OCI-M2 (cell line): ENCODE results near the gene SNX30.
A peak's percentile ranks its signal among the peaks of the same experiment; 100 is the strongest.

Experiments
- DNase-seq: peaks from one replicate; lab custom pipeline; 2025; ENCODE audit not compliant: unreplicated experiment; lab: John Stamatoyannopoulos, UW

Gene SNX30

DNA sequence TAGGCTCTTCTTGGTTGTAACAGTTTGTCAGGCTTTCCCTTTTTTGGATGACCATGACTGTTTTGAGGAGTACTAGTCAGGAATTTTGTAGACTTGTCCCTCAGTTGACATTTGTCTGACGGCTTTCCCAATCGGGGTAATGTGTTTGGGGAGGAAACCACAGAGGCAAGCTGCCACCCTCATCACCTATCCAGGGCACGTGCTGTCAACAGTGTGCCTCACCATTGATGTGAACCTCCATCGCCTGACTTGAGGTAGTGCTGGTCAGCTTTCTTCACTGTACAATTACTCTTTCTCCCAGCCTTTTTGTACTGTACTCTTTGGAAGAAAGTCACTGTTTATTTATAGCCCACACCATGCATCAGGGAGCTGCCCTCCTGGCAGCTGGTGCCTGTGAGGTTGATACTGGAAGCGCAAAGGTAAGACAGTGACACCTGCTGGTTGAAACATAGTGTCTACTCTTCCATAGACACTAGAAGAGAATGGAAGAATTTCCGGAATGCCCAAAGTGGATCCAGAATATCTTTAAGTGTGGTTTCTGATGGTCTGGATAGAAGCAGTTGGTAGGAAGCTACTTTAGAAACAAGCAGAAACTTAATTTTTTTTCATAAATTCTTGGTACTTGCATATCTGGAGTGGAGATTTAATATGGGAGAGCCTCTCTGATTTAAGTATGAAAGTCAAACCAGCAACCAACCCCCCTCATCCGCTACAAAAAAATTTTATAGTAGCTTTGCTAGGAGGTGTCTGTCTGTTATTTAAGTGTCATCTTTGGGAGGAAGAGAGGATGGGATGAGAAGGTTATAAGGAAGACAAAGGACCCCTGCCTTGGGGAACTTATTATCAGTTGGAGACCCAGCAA lies 69.3 kb downstream of the SNX30 start:
- no peak for DNase-seq

DNA sequence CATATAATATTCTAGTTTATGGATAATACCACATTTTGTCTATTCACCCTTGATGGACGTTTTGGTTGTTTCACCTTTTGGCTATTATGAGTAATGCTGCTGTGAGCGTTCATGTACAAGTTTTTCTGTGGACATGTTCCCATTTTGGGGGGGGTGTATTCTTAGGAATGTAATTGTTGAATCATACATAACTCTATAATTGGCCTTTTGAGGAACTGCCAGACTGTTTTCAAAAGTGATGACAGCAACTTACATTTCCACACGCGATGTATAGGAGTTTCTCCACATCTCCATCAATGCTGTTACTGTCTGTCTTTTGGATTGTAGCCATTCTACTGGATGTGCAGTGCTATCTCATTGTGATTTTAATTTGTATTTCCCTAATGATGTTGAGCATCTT lies 70.3 kb downstream of the SNX30 start:
- no peak for DNase-seq

GRCh38 chr9:112822618-112823017 lies 72.1 kb downstream of the SNX30 start:
- no peak for DNase-seq

- DNase-seq: no peak
Measured at GRCh38 chr9:112823257-112823656, 72.7 kb downstream of the SNX30 start.

- no peak for DNase-seq
Measured at GRCh38 chr9:112831281-112831851, 80.8 kb downstream of the SNX30 start.

DNA sequence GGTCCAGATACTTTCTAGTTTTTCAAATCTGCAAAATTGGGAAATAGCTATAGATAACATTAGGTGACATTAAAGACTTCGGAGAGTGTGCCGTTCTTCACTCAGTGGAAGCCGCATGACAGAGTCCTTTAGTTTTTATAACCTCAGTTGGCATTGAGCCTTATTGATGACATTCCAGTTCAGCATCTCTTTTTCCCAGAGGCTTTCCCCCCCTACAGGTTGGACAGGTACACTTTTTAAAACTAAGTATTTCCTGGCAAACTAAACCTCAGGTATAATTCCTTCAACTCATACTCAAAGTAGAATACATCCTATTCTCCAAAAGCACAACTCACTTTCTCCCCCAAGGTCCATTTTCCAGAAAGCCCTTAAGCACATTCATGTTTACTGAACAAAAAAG lies 81.4 kb downstream of the SNX30 start:
- DNase-seq: no peak

DNA sequence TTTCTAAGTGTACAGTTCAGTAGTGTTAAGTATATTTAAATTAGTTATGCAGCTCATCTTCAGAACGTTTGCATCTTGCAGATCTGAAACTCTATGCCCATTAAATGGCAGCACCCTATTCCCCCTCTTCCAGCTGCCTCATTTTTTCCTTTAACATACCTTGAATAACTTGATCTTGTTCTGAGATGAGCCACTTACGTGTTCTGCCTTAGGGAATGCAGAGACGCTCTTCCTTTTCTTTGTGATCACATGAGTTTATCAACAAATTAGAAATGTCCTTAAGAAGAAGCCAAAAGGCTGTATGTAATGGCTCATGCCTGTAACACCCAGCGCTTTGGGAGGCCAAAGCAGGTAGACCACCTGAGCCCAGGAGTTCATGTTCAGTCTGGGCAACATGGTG lies 82.5 kb downstream of the SNX30 start:
- no peak for DNase-seq

DNA sequence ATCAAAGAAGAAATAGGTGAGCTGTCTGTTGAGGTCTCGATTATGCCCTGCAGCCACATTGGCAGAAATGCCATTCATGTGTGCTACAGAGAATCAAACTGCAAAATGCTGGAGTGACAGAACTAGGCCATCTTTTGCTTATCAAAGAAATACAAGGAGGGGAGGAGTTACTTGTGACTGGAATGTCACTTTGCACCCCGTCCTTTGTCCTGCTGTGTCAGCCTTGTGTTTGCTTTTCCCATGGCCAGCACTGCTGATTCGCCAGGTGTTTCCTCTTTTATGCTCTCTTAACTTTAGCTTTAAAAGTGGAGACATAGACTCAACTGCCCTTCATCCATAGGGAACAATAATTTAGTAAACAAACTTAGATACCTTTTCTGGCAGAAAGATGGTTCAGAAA lies 85.8 kb downstream of the SNX30 start:
- no peak for DNase-seq

DNA sequence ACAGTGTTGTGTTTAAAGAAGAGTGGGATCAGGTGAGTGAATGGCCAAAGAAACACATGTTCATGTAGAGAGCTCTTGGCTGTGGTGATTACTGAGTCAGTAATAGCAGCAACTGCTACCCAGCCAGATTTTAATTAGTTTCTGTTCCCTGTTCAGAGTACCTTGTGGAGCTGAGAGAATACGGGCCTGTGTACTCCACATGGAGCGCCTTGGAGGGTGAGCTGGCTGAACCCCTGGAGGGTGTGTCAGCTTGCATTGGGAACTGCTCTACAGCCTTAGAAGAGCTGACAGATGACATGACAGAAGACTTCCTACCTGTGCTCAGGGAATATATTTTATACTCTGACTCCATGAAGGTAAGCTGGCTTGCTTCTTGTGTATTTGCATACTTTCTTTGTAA lies 87.8 kb downstream of the SNX30 start:
- no peak for DNase-seq

- DNase-seq: no peak
Measured at GRCh38 chr9:112839331-112839730, 88.8 kb downstream of the SNX30 start.

- no peak for DNase-seq
Measured at GRCh38 chr9:112841261-112841660, 90.7 kb downstream of the SNX30 start.

- DNase-seq: no peak
Measured at GRCh38 chr9:112842555-112842954, 92.0 kb downstream of the SNX30 start.

DNA sequence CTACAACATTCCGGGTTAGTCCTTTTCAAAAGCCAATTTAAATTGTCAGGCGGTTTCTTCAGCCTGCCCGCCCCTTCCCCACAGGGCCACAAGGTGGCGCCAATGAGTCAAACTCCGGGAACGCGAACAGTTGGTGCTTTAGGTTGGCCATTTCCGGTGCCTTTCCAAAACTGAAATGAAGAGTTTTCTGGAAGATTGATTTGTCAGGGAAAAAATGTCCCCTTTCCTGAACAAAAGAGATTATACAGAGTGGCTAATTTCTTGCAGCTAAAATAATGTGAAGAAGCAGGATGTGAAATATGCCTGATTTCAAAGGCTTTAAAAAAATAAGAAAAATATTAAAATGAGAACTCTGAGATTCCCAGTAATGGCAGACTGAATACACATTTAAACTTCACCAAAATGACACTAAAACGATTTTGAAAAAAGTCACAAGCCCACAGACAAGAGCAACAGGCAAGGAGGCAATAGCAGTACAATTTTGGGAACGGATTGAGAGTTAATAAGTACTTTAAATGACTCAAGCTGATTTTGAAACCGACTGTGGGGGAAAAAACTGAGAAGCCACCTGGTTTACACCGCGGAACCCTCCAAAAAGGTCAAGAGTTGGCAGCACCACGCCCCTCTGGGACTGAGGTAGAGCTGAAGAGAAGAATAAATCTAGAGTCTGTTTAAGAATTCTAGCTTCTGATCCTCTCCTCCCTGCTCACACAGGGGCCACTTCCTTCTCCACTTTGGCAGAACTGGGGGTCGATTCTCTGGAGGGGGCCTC lies 94.4 kb downstream of the SNX30 start:
- peak; percentile 41 for DNase-seq

DNA sequence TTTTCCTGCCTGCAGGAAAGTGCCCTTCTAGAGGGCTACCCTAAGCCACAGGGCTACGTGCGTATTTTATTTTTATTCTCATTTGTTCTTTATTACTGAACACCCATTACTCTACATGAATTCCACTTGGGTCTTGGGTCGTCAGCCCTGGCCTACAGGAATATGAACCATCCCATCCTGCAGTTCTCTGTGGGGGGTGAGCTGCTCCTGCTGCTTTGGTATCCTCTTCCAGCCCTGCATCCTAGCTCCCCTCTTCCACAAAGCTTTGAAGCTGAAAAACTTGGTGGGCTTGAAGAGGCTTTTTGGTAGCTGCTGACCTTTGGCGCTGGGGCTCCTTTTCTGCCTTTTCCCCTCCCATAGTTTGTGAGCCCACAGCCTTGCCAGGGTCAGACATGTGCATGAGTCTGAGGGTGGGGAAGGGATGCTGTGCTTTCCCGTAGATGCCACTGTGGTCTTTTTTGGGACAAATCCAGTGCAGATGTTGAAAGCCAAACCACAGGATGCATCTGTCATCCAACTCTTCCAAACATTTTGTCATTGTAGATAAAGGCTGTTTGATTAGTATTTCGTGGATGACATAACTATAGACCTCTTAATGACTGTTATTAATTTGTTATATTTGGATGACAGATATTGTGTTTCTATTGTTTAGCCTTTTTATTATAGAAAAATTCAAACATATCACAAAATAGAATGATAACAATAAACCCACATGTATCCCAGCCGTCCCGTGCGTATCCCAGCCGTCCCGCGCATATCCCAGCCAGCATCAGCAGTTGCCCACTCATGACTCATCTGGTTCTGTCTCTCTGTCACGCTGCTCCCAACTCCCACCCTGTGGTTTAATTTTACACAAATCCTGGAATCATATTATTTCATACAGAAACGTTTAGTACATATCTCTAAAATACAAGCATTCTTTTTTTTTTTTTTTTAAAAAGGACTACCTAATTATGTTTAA lies 96.2 kb downstream of the SNX30 start:
- no peak for DNase-seq

DNA sequence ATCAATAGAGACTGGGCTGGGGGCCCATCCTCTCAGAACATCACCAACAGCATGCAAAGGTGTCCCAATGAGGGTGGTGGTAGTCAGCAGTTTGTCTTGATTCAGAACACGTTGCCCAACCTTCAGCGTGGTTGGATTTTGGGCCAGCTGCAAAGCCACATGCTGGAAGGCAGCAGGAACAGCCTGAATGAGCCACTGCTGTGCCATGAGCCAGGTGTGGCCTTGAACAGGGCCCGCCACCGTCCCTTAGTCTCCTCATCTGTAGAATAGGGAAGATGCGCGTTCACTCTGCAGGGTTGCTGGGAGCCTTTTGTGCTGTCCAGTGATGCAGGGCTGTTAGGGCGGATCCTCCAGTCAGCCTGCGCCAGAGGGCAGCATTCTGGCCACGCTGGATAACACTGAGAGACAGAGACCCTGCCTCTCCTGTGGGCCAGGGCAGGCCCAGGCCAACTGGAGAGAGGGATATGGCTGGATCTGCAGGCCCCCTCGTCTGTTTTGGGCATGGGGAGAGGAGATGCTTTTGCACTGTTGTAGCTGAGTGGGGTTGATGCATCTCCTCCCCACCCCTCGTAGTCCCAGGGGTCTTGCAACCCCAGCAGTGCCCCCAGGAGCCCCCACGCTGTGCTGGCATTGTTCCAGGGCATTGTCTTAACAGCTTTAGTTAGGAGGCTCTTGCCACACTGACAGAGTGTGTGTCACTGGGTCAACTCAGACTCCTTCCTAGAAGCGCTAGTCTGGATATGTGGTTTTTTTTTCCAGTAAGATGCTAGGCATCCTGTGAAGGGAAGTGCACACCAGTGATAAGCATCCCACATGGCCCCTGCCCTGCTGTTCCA lies 98.0 kb downstream of the SNX30 start:
- no peak for DNase-seq

- DNase-seq: no peak
Measured at GRCh38 chr9:112849363-112849922, 98.9 kb downstream of the SNX30 start.

- no peak for DNase-seq
Measured at GRCh38 chr9:112850840-112851239, 100.3 kb downstream of the SNX30 start.

- no peak for DNase-seq
Measured at GRCh38 chr9:112852741-112853504, 102.4 kb downstream of the SNX30 start.
